IMR-90 (cell line): Measurements from ENCODE around the gene HIF1A. TPM values are rescaled to one million over a fixed set of nuclear protein-coding genes. Genes with fewer than 3 reads are reported as not detected.

Experiments
- BHLHE40 ChIP-seq: fragments of 150-350 bp; IDR thresholded peaks from 2 replicates; pipeline ENCODE4 v1.6.1; 2016; ENCODE audit warnings: mild to moderate bottlenecking, low read depth, low read length
- CEBPB ChIP-seq: IDR thresholded peaks from 2 replicates; pipeline ENCODE4 v1.6.1; 2012; ENCODE audit warnings: low read depth, low read length, improper control_type of control experiment
- CHD1 ChIP-seq: IDR thresholded peaks from 2 replicates; pipeline ENCODE4 v1.6.1; 2012; ENCODE audit warnings: low read depth, low read length, improper control_type of control experiment
- FOS ChIP-seq: fragments of 150-350 bp; IDR thresholded peaks from 2 replicates; pipeline ENCODE4 v1.6.1; 2016; ENCODE audit warnings: low read depth, low read length
- NFE2L2 ChIP-seq: fragments of 150-350 bp; IDR thresholded peaks from 2 replicates; pipeline ENCODE4 v1.6.1; 2016; ENCODE audit warnings: low read depth, mild to moderate bottlenecking, low read length
- RAD21 ChIP-seq: IDR thresholded peaks from 2 replicates; pipeline ENCODE4 v1.6.1; 2012; ENCODE audit warnings: low read length, improper control_type of control experiment
- USF2 ChIP-seq: fragments of 150-350 bp; IDR thresholded peaks from 2 replicates; pipeline ENCODE4 v1.6.1; 2017; ENCODE audit warnings: mild to moderate bottlenecking, antibody characterized with exemption, low read length, low read depth
- polyA plus RNA-seq, 3 experiments: library from polyadenylated mRNA; depleted of rRNA; stranded (reverse); fragments of >200 nt; gene quantifications; 2 replicates each; pipeline ENCODE4 v1.2.3, GENCODE V29; 2012; ENCODE audit warnings: low replicate concordance in 1 of 3
- total RNA-seq: library from RNA; depleted of rRNA; stranded (reverse); fragments of >200 nt; gene quantifications from 2 replicates; pipeline ENCODE4 v1.2.3, GENCODE V29; 2012

The HIF1A gene
- total and polyA plus RNA-seq, 2 of the 4 experiments (the other 2 are of a cell fraction), result 128 to 301 TPM

- no peak for TF ChIP-seq BHLHE40
- TF ChIP-seq NFE2L2, result peak; percentile 98
- no peak for TF ChIP-seq FOS
- TF ChIP-seq CEBPB, result no peak
- peak; percentile 38; the same call in 1 of the 2 replicates for TF ChIP-seq USF2
- TF ChIP-seq CHD1, result no peak
- TF ChIP-seq RAD21, result no peak
Measured at GRCh38 chr14:61662437-61663311, 32.6 kb upstream of the HIF1A start (continued).
